T-helper 1 cell treated with Interleukin-12 subunit alpha and Interleukin-12 subunit beta and Interleukin-4 antibody, amounts not matched to agents 30 ng/mL and 1 ng/mL, for 36 hours (primary cell): ENCODE measurements around the gene STK31. TPM values are rescaled to one million over a fixed set of nuclear protein-coding genes. Genes with fewer than 3 reads are reported as not detected.
"Not testable (repeated sequence)": the region's sequence is repeated elsewhere in the genome, so short reads cannot be mapped to it uniquely, and the experiment has no call there.

ENCODE experiments used
- intact Hi-C: fragments of 100-400 bp; cut with micrococcal nuclease; formaldehyde crosslinking; loops from one replicate; pipeline ENCODE4 v1.15.1; 2024
- total RNA-seq: library from RNA; stranded (reverse); gene quantifications from 2 replicates; pipeline ENCODE4 v1.2.3, GENCODE V29; 2022

Gene STK31
- total RNA-seq, 1 donor from 2014 or later, result 0.10 TPM

DNA sequence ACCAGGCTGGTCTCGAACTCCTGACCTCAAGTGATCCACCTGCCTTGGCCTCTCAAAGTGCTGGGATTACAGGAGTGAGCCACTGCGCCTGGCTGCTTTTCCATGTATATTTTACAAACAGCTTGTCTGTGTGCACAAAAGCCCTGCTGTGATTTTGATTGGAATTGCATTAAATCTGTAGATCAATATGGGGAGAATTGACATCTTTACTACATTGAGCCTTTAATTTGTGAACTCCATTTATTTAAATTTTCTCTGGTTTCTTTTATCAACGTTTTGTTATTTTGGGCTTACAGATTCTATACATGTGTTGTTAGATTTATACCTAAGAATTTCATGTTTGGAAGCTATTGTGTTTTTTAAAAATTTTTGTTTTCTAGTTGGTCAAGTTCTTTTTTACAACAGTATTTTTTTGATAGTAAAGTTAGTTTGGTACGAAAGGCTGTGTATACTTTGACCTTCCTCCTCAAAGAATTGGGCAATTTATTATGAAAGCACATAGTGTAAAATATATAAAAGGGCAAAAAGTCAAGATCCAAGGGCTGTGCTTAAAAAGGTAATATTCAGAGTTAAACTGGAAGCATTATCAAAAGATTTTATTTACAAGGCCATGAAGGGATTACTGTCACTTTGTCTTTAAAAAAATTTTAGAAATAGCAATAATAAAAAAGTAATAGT is 92.8 kb downstream of the STK31 start:
- intact Hi-C loops, result no loop called here

GRCh38 chr7:23804707-23805106 is 94.7 kb downstream of the STK31 start:
- intact Hi-C loops, result no loop called here

GRCh38 chr7:23808421-23808820 is 98.4 kb downstream of the STK31 start:
- intact Hi-C loops, result no loop called here

- intact Hi-C loops, result no loop called here
Measured at GRCh38 chr7:23810099-23810498, 100.1 kb downstream of the STK31 start.

DNA sequence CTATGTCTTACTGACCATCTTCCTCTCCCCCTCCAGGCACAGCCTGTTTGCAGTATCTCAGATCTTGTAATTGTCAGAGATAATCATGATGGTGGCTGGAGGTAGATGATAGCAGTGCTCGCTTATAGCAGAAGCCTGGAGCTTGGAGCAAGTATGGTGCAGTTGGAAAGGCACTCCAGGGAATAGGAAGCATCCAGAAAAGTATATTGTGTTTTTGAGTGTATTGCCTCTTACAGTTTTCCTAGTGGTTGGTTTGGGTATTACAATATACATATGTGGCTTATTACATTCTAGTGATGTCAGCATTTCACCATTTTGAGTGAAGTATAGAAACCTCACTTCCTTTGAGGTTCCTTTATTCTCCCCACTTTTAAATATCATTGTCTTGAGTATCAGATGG is 101.5 kb downstream of the STK31 start:
- intact Hi-C loops, result no loop called here

GRCh38 chr7:23828125-23828524 is 118.1 kb downstream of the STK31 start:
- intact Hi-C loops, result not testable (repeated sequence)

DNA sequence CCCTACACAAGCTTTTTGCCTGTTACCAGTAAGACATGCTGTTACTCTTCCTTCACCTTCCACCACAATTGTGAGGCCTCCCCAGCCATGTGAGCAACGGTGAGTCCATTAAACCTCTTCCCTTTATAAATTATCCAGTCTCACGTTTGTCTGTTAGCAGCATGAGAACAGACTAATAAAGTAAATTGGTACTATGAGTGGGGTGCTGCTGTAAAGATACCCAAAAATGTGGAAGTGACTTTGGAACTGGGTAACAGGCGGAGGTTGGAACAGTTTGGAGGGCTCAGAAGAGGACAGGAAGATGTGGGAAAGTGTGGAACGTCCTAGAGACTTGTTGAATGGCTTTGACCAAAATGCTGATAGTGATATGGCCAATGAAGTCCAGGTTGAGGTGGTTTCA is 122.7 kb downstream of the STK31 start:
- intact Hi-C loops, result not testable (repeated sequence)

- intact Hi-C loops, result no loop called here
Measured at GRCh38 chr7:23833405-23833804, 123.4 kb downstream of the STK31 start.

DNA sequence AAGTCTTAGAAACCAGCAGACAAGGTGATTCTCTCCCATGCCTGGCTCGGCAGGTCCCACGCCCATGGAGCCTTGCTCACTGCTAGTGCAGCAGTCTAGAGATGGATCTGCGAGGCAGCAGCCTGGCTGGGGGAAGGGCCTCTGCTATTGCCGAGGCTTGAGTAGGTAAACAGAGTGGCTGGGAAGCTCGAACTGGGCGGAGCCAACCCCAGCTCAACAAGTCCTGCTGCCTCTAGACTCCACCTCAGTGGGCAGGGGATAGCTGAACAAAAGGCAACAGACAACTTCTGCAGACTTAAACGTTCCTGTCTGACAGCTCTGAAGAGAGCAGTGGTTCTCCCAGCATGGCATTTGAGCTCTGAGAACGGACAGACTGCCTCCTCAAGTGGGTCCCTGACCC is 134.8 kb downstream of the STK31 start:
- intact Hi-C loops, result not testable (repeated sequence)

- intact Hi-C loops, result no loop called here
Measured at GRCh38 chr7:23852135-23852534, 142.1 kb downstream of the STK31 start.

DNA sequence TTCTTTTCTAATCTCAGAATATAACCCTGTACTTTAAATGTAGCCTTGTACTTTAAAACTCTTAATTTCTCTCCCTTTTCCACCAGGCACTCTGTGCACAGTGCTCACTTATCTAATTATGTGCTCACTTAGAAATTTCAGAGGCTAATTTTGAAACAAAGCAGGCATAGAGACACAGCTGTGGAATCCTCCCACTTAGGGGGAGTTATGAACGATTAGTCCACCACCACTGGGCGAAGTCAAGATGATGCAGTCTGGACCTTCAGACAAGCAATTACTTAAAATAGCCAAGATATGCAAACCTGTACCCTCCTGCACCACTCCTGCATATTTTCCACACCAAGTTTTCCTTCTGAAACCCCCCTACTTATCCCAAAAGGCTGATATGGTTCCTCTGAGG is 143.0 kb downstream of the STK31 start:
- intact Hi-C loops, result no loop called here

DNA sequence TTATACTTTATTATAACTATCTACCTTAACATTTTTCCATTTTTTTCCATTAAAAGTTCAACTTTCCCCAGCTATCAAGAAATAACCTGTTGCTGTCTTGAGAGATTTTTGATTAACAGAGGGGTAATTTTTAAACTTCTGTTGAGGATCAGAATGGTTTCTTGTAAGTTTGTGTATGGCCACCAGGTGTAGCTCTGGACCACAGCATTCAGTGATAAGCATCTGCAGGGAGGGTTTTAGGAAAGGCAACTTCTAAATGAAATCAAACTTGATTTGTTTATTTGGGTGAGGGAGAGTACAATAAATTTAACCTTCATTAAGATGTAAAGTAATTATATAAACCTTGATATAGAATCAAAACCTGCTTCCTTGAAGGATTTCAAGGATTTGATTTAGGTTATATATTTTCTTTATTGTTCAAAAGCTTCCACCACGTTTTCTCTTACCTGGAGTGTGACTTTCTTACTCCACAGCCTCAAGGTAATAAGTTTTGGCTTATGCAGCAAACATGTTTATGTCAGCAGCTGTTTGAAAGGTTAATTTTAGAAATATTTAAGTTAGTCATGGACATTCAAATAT is 153.3 kb downstream of the STK31 start:
- intact Hi-C loops, result loop anchor here (1.0 to 2.0 kb wide), 6 partner anchors 292 to 1236 kb away; no protein-coding TSS in a partner anchor

DNA sequence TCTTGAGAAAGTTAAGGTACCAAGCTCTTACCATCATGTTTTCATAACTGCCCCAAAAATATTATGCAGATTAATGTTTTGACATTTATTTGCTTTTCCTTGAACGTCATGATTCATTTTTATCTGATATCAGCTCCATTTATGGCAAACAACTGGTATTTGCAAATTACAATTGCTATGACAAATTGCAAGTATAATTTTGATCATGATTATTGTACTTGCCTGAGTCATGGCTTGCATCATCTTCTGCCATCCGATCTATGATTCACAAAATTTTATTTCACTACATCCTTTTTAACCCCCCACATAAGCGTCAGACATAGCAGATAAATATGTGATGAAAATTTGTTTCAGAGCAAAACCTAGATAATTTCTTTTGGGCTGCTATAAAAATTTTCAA is 155.0 kb downstream of the STK31 start:
- intact Hi-C loops, result no loop called here

GRCh38 chr7:23873306-23873705 is 163.3 kb downstream of the STK31 start:
- intact Hi-C loops, result no loop called here

DNA sequence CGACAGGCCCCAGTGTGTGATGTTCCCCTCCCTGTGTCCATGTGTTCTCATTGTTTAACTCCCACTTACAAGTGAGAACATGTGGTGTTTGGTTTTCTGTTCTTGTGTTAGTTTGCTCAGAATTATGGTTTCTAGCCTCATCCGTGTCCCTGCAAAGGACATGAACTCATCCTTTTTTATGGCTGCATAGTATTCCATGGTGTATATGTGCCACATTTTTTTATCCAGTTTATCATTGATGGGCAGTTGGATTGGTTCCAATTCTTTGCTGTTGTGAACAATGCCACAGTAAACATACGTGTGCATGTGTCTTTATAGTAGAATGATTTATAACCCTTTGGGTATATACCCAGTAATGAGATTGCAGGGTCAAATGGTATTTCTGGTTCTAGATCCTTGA is 166.5 kb downstream of the STK31 start:
- intact Hi-C loops, result not testable (repeated sequence)

Other genes with a start within 250 kb of the STK31 start
- gene IGF2BP3, start 239.7 kb upstream of the STK31 start, total RNA-seq, result 1.7 and 2.2 TPM in 2 replicates
- 115 TPM in 2 replicates for gene TRA2A, start 178.2 kb upstream of the STK31 start, total RNA-seq
- gene CCDC126, start 112.8 kb upstream of the STK31 start, total RNA-seq, result 7.7 and 8.6 TPM in 2 replicates
- gene FAM221A, start 30.0 kb upstream of the STK31 start, total RNA-seq, result 4.2 and 6.5 TPM in 2 replicates